ENCODE measurements around the gene DDX27.

Gene DDX27

GRCh38 chr20:49288784-49289696, 69.8 kb downstream of the DDX27 start:
- no peak for DNase-seq (ENCODE audit: low spot score)
- Mint-ChIP-seq H3K4me3 (no peak overlapping the region), H3K4me1 (ENCODE audit: low read depth) (peaks cover 27% of the 10 kb centered on the region), H3K27me3 (ENCODE audit: low read depth) (no peaks in the 10 kb centered on the region), H3K9me3 (peaks cover 37% of the 10 kb centered on the region), H3K36me3 (ENCODE audit: low read depth) (peaks cover 91% of the 10 kb centered on the region), H3K27ac (no peak overlapping the region)

- DNase-seq (ENCODE audit: low spot score): no peak
- no peak overlapping the region for H3K27ac Mint-ChIP-seq
- H3K27me3 Mint-ChIP-seq (ENCODE audit: low read depth): no peaks in the 10 kb centered on the region
- peaks cover 81% of the 10 kb centered on the region for H3K36me3 Mint-ChIP-seq (ENCODE audit: low read depth)
- peaks cover 16% of the 10 kb centered on the region for H3K4me1 Mint-ChIP-seq (ENCODE audit: low read depth)
- H3K9me3 Mint-ChIP-seq: peaks cover 24% of the 10 kb centered on the region
- H3K4me3 Mint-ChIP-seq: no peak overlapping the region
These were observed 71.5 kb downstream of the DDX27 start for GRCh38 chr20:49290608-49291191.

- Mint-ChIP-seq H3K27me3 (ENCODE audit: low read depth) (no peaks in the 10 kb centered on the region), H3K27ac (peak overlapping the region; percentile 20), H3K36me3 (ENCODE audit: low read depth) (peaks cover 76% of the 10 kb centered on the region), H3K4me1 (ENCODE audit: low read depth) (peaks cover 12% of the 10 kb centered on the region), H3K4me3 (no peak overlapping the region), H3K9me3 (peaks cover 19% of the 10 kb centered on the region)
- DNase-seq (ENCODE audit: low spot score): no peak
These were observed 72.0 kb downstream of the DDX27 start for GRCh38 chr20:49291200-49291599.

GRCh38 chr20:49292010-49292409, 72.8 kb downstream of the DDX27 start:
- Mint-ChIP-seq H3K27ac (no peak overlapping the region), H3K4me1 (ENCODE audit: low read depth) (peaks cover 8% of the 10 kb centered on the region), H3K36me3 (ENCODE audit: low read depth) (peaks cover 70% of the 10 kb centered on the region), H3K27me3 (ENCODE audit: low read depth) (no peaks in the 10 kb centered on the region), H3K4me3 (no peak overlapping the region), H3K9me3 (peaks cover 11% of the 10 kb centered on the region)
- DNase-seq (ENCODE audit: low spot score): no peak

- no peak overlapping the region for H3K4me3 Mint-ChIP-seq
- H3K4me1 Mint-ChIP-seq (ENCODE audit: low read depth): peaks cover 9% of the 10 kb centered on the region
- peaks cover 4% of the 10 kb centered on the region for H3K9me3 Mint-ChIP-seq
- H3K27ac Mint-ChIP-seq: no peak overlapping the region
- H3K27me3 Mint-ChIP-seq (ENCODE audit: low read depth): no peaks in the 10 kb centered on the region
- DNase-seq (ENCODE audit: low spot score): no peak
- H3K36me3 Mint-ChIP-seq (ENCODE audit: low read depth): peaks cover 63% of the 10 kb centered on the region
These were observed 73.9 kb downstream of the DDX27 start for GRCh38 chr20:49293122-49293521.
